Measurements from ENCODE around the gene FOLR1. TPM values are rescaled to one million over a fixed set of nuclear protein-coding genes. Genes with fewer than 3 reads are reported as not detected.

Gene FOLR1
- total and polyA plus RNA-seq, 9 of the 15 experiments (the other 6 are each of a cell fraction or from before 2014, with no cell fraction given) = 0.22 to 2.3 (median 1.0) TPM

DNA sequence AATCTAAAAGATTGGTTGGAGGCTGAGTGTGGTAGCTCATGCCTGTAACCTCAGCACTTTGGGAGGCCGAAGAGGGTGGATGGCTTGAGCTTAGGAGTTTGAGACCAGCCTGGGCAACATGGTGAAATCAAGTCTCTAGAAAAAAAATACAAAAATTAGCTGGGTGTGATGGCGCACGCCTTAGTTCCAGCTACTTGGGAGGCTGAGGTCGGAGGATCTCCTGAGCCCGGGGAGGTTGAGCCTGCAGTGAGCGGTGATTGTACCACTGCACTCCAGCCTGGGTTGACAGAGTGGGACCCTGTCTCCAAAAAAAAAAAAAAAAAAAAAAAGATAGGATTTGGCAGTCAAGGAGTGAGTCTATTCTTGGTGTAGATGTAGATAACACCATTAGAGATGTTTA lies 10.6 kb downstream of the FOLR1 start (continued):
- TF ChIP-seq, protein P1, sequence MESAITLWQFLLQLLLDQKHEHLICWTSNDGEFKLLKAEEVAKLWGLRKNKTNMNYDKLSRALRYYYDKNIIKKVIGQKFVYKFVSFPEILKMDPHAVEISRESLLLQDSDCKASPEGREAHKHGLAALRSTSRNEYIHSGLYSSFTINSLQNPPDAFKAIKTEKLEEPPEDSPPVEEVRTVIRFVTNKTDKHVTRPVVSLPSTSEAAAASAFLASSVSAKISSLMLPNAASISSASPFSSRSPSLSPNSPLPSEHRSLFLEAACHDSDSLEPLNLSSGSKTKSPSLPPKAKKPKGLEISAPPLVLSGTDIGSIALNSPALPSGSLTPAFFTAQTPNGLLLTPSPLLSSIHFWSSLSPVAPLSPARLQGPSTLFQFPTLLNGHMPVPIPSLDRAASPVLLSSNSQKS (CRISPR knock-in tag; IDR thresholded peaks at IDR 0.05) = no peak
- TF ChIP-seq PYGO2 (tag; IDR thresholded peaks at IDR 0.05) (no peak), PCBP2 (IDR thresholded peaks at IDR 0.05; ENCODE audit: low read depth, low read length, poor library complexity, severe bottlenecking) (no peak), EGR1 (conservative IDR thresholded peaks at IDR 0.05) (no peak), NFE2 (IDR thresholded peaks at IDR 0.05; ENCODE audit: low read depth) (no peak), TBP (optimal IDR thresholded peaks at IDR 0.05; ENCODE audit: low read depth, low read length) (no peak), ZNF174 (CRISPR knock-in tag; IDR thresholded peaks at IDR 0.05) (no peak), WHSC1 (IDR thresholded peaks at IDR 0.05; ENCODE audit: low read length) (no peak)

DNA sequence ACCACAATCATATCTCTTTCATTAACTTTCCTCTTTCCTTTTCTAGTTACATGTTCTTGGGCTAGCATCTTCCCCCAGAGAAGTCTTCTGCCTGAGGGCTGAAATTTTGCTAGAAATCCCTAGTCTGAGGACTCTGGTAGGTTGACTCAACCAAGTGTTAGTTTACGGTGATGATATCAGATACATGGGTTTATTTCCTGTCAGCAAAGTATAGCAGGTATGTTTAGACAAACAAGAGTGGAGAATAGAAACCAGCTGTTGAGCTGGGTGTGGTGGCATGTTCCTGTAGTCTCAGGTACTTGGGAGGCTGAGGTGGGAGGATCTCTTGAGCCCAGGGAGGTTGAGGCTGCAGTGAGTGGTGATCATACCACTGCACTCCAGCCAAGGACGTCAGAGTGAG lies 11.2 kb downstream of the FOLR1 start:
- Histone ChIP-seq H3K9me3 (replicated peaks; ENCODE audit: control insufficient read depth, insufficient read depth, low read depth, low read length) (peaks cover 3% of the 10 kb centered on the region), H4K20me1 (replicated peaks; ENCODE audit: control insufficient read depth, insufficient read depth, low read length) (no peaks in the 10 kb centered on the region), H3K4me2 (ENCODE audit: insufficient read depth, low read length) (no peak overlapping the region), H3K4me3 (no peak overlapping the region), H3K9me1 (ENCODE audit: control insufficient read depth, insufficient read depth, low read length) (no peaks in the 10 kb centered on the region), H3K27ac (ENCODE audit: extremely low read depth, low read depth, low read length) (no peak overlapping the region), H2AFZ (ENCODE audit: low read depth, low read length) (no peak overlapping the region), H3K4me1 (replicated peaks in 1 of 2; ENCODE audit: control insufficient read depth in 2 of 2, insufficient read depth in 2 of 2, low read length in 2 of 2) (no peaks in the 10 kb centered on the region), H3K36me3 (ENCODE audit: control insufficient read depth, insufficient read depth, low read length) (no peaks in the 10 kb centered on the region), H3K9ac (ENCODE audit: insufficient read depth in 1 of 2, low read depth in 2 of 2, low read length in 2 of 2) (no peak overlapping the region), H3K79me2 (ENCODE audit: control insufficient read depth, insufficient read depth, low read length) (no peaks in the 10 kb centered on the region), H3K27me3 (ENCODE audit: control insufficient read depth in 2 of 2, insufficient read depth in 2 of 2, low read length in 2 of 2) (no peaks in the 10 kb centered on the region)
- intact Hi-C loops (cut with micrococcal nuclease) = no loop called here
- ChIA-PET POLR2A (interaction anchor here (0.8 to 1.1 kb wide), 2 partner anchors 13 to 44 kb away, joined by 3 read pairs; no protein-coding TSS in a partner anchor), CTCF (ENCODE audit: low intra/inter-chr PET ratio) (no interaction called here)
- 38% methylated on average over 2 of the region's 2 CpGs for WGBS (ENCODE audit: insufficient coverage, low coverage, missing lambda C conversion rate)
- no peak for DNase-seq (ENCODE audit: extremely low read depth in 1 of 4, low spot score in 3 of 4)
- in situ Hi-C loops (cut with MboI) = no loop called here
- FAIRE-seq = no peak
- no TSS peak for BruUV-seq (replicated peaks)
- ATAC-seq = no peak
- TF ChIP-seq YY1 (IDR thresholded peaks at IDR 0.05; ENCODE audit: borderline replicate concordance in 1 of 3, control insufficient read depth in 1 of 3, extremely low read depth in 1 of 3, insufficient read depth in 3 of 3, insufficient read length in 1 of 3, insufficient replicate concordance in 2 of 3, low read depth in 1 of 3, low read length in 2 of 3) (no peak), ZNF444 (CRISPR knock-in tag; IDR thresholded peaks at IDR 0.05) (no peak), FOXK2 (conservative IDR thresholded peaks at IDR 0.05 in 1 of 2, IDR thresholded peaks at IDR 0.05 in 1 of 2; ENCODE audit: low read depth in 2 of 2) (no peak), NCOA2 (IDR thresholded peaks at IDR 0.05; ENCODE audit: partially characterized antibody in 2 of 2) (no peak), PHF21A (IDR thresholded peaks at IDR 0.05; ENCODE audit: borderline replicate concordance, low read depth) (no peak), DACH1 (IDR thresholded peaks at IDR 0.05; ENCODE audit: partially characterized antibody) (no peak), ZSCAN29 (IDR thresholded peaks at IDR 0.05) (no peak), NR1H2 (CRISPR knock-in tag; IDR thresholded peaks at IDR 0.05) (no peak), HIVEP1 (CRISPR knock-in tag; IDR thresholded peaks at IDR 0.05) (no peak), SPI1 (IDR thresholded peaks at IDR 0.05; ENCODE audit: borderline replicate concordance, low read depth, low read length) (no peak), MECOM (CRISPR knock-in tag; IDR thresholded peaks at IDR 0.05) (no peak), ESRRA (IDR thresholded peaks at IDR 0.05; ENCODE audit: borderline replicate concordance, low read depth) (no peak), FOSL1 (tag; conservative IDR thresholded peaks at IDR 0.05) (no peak)
- TF ChIP-seq, protein P2, sequence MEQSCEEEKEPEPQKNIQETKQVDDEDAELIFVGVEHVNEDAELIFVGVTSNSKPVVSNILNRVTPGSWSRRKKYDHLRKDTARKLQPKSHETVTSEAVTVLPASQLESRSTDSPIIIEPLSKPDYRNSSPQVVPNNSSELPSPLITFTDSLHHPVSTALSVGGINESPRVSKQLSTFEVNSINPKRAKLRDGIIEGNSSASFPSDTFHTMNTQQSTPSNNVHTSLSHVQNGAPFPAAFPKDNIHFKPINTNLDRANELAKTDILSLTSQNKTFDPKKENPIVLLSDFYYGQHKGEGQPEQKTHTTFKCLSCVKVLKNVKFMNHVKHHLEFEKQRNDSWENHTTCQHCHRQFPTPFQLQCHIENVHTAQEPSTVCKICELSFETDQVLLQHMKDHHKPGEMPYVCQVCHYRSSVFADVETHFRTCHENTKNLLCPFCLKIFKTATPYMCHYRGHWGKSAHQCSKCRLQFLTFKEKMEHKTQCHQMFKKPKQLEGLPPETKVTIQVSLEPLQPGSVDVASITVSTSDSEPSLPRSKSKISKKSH (CRISPR knock-in tag; IDR thresholded peaks at IDR 0.05) = no peak

Data from K562 (cell line).